NCI-H748 (cell line): Measurements from ENCODE around the gene B3GAT3.
A peak's percentile ranks its signal among the peaks of the same experiment; 100 is the strongest.
"Not testable (repeated sequence)": the region's sequence is repeated elsewhere in the genome, so short reads cannot be mapped to it uniquely, and the experiment has no call there.

Source experiments
- DNase-seq: peaks from one replicate; lab custom pipeline; 2025; ENCODE audit not compliant: unreplicated experiment; lab: John Stamatoyannopoulos, UW

B3GAT3 gene

DNA sequence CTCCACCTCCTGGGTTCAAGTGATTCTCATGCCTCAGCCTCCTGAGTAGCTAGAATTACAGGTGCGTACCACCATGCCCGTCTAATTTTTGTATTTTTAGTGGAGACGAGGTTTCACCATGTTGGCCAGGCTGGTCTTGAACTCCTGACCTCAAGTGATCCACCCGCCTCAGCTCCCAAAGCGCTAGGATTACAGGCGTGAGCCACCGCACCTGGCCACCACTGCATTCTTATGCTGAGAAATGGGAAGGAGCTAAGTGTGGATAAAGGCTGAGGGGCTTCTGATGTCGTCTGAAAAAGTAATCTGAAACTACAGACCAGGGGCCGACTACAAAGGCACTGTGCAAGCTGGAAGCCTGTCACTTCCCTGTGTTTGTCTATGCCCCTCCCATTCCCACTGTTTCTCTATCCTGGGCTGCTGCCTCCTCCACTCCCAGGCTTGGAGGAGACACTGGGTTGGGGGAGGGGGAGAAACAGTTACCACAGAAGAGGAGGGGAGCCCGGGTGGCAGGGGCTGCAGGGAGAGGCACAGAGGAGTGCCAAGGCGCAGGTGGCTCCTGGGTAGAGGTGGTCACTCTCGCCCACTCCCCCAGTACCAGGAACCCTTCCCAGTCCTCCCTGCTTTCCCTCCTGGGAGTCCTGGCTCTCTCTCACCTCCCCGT, 17.2 kb downstream of the B3GAT3 start:
- no peak for DNase-seq

DNA sequence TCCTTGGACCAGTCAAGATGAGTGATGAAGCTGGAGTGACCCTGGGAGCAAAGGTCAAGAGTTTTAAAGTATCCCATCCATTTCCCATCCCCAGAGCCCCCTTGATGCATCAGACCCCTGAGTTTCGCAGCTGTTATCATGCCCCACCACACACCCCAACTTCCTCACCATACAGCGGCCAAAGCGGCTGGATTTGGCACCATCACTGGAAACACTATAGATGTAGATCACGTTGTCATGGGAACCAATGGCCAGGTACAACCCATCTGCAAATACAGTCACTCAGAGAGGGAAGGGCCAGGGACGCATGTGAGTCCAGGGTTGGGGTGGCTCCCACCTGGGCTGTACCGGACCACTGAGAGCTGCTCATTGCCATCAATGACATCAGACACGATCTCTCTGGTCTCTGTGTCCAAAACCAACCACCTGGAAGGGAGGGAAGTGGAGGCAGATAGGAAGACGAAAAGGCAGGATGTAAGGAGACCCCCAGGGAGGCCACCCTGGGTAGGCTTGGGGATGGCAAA, 17.9 kb downstream of the B3GAT3 start:
- DNase-seq, result peak; percentile 56

GRCh38 chr11:62603072-62603408, 18.7 kb downstream of the B3GAT3 start:
- peak; percentile 62 for DNase-seq

GRCh38 chr11:62602141-62603071, 19.4 kb downstream of the B3GAT3 start:
- DNase-seq, result peak; percentile 93

- DNase-seq, result peak; percentile 99
These were observed 20.2 kb downstream of the B3GAT3 start, which contains the start of gene MTA2 for GRCh38 chr11:62601372-62602140. TSS of gene MTA2 (minus strand) at chr11:62601865. CDS start at chr11:62601450, 415 bp downstream.

- DNase-seq, result no peak
These were observed 20.7 kb downstream of the B3GAT3 start for GRCh38 chr11:62601122-62601371.

GRCh38 chr11:62600367-62601121, 21.2 kb downstream of the B3GAT3 start:
- peak; percentile 43 for DNase-seq

DNA sequence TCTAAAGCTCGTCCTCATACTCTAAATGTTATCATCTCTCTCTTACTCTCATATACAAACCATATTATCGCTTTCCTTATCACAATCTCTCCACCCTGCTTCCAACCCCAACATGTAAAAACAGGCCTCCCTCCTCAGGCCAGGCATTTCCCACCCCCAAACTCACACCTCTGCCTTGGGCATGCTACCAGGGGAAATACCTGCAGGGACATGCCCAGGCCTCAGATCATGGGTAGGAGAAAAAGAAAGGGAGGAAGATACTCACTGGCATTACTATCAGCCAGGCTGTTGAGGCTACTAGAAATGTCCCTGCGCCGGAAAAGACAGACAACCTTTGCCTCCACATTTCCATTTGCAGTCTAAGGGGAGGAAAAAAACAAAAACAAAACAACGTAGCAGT, 21.9 kb downstream of the B3GAT3 start:
- no peak for DNase-seq

GRCh38 chr11:62599069-62599696, 22.6 kb downstream of the B3GAT3 start:
- DNase-seq, result peak; percentile 95

DNA sequence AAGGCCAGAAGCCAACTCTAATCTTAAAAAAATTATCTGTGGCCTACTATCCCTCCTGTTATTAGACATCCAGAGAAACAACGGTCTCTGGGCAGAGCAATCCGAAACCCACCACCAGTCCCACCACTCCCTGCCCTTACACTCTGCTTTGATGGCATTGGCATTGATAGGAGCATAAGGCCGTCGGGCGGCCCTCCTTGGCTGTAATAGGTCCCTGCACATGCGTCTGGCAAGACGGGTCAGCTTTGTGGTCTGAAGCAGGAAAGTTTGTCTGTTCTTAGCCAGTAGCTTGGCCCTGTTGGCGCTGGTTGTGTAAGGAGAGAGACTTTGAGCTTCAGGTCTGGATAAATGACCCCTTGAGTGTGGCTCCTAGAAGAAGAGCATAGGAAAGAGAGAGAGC, 26.7 kb downstream of the B3GAT3 start:
- DNase-seq, result no peak

GRCh38 chr11:62593434-62594044, 28.2 kb downstream of the B3GAT3 start:
- DNase-seq, result peak; percentile 81

- no peak for DNase-seq
These were observed 28.8 kb downstream of the B3GAT3 start for GRCh38 chr11:62592989-62593421.

GRCh38 chr11:62592146-62592815, 29.5 kb downstream of the B3GAT3 start:
- DNase-seq, result no peak

- DNase-seq, result peak; percentile 100
These were observed 30.2 kb downstream of the B3GAT3 start, which contains the start of gene TUT1 for GRCh38 chr11:62591448-62592145. TSS of gene TUT1 (minus strand) at chr11:62591523. CDS start at chr11:62591485, 38 bp downstream.

DNA sequence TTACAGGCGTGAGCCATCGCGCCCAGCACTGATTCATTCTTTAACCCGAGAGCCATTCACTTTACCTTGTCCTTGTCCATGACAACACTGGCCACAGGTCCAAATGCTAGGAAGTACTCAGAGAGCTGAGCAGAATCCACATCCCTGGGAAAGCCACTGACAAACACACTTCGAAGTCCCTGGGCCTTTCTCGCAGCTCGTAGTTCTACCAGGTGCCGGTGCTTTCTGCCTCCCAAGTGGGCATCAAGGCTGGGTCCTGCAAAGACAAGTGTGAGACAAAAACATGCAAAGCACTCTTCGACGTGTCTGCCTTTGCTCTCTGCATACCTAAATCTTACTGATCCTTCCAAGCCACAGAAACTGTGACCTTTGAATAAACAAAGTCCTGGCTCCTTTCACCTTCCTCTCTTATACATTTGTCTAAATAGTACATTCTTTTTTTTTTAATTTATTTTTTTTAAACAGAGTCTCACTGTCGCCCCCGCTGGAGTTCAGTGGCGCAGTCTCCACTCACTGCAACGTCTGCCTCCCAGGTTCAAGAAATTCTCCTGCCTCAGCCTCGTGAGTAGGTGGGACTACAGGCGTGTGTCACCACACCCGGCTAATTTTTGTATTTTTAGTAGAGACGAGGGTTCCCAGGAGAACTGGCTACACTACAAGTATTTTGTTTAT, 32.7 kb downstream of the B3GAT3 start:
- DNase-seq, result no peak

DNA sequence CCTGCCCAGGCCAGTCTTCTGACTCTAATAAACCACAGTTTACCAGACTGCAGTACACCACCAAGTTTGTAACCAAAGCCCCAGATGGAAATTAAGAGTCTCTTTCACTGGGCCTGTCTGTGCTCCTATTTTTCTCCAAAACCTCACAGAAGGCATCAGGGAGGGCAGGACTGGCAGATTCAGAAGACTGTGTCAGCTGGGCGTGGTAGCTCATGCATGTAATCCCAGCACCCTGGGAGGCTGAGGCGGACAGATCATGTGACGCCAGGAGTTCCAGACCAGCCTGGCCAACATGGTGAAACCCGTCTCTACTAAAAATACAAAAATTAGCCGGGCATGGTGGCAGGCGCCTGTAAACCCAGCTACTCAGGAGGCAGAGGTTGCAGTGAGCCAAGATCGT, 36.4 kb downstream of the B3GAT3 start:
- not testable (repeated sequence) for DNase-seq

GRCh38 chr11:62581735-62582134, 40.1 kb downstream of the B3GAT3 start:
- not testable (repeated sequence) for DNase-seq
